HepG2 (cell line): ENCODE results near the gene ZNF772.

Source experiments
- EEA1 ChIP-seq: sonication (generic); formaldehyde crosslinking; IDR thresholded peaks from 2 replicates; pipeline ENCODE4 v1.5.1; 2020; ENCODE audit warnings: mild to moderate bottlenecking, missing genetic modification reagents, borderline replicate concordance
- ESRRA ChIP-seq: sonication (generic); formaldehyde crosslinking; IDR thresholded peaks from 2 replicates; pipeline ENCODE4 v1.5.1; 2020; ENCODE audit warnings: mild to moderate bottlenecking, low read depth, missing genetic modification reagents
- FOXM1 ChIP-seq: sonication (generic); formaldehyde crosslinking; IDR thresholded peaks from 2 replicates; pipeline ENCODE4 v1.5.0; 2020; ENCODE audit warnings: missing genetic modification reagents
- POLR2A ChIP-seq, 2 experiments: IDR thresholded peaks; 2 replicates each; pipeline ENCODE4 v1.6.1; 2011; ENCODE audit warnings: low read depth in 2 of 2, low read length in 2 of 2, mild to moderate bottlenecking in 1 of 2, moderate library complexity in 1 of 2; ENCODE audit not compliant: insufficient read depth in 1 of 2
- TCF7L2 ChIP-seq: IDR thresholded peaks from 2 replicates; pipeline ENCODE4 v1.6.1; 2011; ENCODE audit warnings: mild to moderate bottlenecking, low read depth, low read length, moderate library complexity
- TF ChIP-seq, protein P1 (sequence below): sonication (generic); formaldehyde crosslinking; IDR thresholded peaks from 2 replicates; pipeline ENCODE4 v1.5.0; 2020; ENCODE audit warnings: mild to moderate bottlenecking, missing genetic modification reagents, moderate library complexity
- TF ChIP-seq, protein P2 (sequence below): sonication (generic); formaldehyde crosslinking; IDR thresholded peaks from 2 replicates; pipeline ENCODE4 v1.8.1; 2023; ENCODE audit warnings: mild to moderate bottlenecking, inconsistent platforms, moderate library complexity, missing genetic modification reagents, borderline replicate concordance
- TF ChIP-seq, protein P3 (sequence below): IDR thresholded peaks from 2 replicates; pipeline ENCODE4 v1.6.1; 2012; ENCODE audit warnings: inconsistent platforms
- TF ChIP-seq, protein P4 (sequence below): sonication (generic); formaldehyde crosslinking; IDR thresholded peaks from 2 replicates; pipeline ENCODE4 v1.8.1; 2023; ENCODE audit warnings: mild to moderate bottlenecking, missing genetic modification reagents, borderline replicate concordance
- TF ChIP-seq, protein P5 (sequence below), 2 experiments: IDR thresholded peaks; 2 replicates each; pipeline ENCODE4 v1.6.1; 2011 to 2012; ENCODE audit warnings: low read length in 2 of 2, borderline replicate concordance in 1 of 2, low read depth in 1 of 2, mild to moderate bottlenecking in 1 of 2, moderate library complexity in 1 of 2
- TF ChIP-seq, protein P6 (sequence below): sonication (generic); formaldehyde crosslinking; IDR thresholded peaks from 2 replicates; pipeline ENCODE4 v1.4.0; 2020; ENCODE audit warnings: mild to moderate bottlenecking, missing genetic modification reagents

DNA sequence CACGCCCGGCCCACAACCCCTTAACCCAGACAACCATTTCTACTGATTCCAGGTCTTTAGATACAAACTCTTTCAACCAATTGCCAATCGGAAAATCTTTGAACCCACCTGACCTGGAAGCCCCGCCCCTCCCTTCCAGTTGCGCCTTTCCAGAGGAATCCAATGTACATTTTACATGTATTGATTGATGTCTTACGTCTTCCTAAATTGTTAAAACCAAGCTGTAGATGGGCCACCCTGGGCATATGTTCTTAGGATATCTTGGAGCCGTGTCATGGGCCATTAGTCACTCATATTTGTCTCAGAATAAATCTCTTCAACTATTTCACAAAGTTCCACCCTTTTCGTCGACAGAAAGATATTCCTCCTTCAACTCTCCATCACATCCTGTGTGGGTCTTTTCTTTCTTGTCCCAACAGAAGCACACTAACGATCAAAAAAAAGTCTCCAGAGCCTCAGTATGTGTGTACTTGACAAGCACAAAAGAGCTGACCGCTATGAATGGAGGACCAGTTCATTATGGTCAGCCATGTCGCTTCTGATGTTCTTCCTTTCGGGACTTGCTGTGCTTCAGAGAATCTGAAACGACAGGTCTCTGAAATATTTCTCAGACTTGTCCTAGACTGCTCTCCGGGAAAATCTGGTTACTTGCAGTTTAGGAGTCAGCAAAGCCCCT is 42.8 kb downstream of the ZNF772 start:
- TF ChIP-seq, protein P1, sequence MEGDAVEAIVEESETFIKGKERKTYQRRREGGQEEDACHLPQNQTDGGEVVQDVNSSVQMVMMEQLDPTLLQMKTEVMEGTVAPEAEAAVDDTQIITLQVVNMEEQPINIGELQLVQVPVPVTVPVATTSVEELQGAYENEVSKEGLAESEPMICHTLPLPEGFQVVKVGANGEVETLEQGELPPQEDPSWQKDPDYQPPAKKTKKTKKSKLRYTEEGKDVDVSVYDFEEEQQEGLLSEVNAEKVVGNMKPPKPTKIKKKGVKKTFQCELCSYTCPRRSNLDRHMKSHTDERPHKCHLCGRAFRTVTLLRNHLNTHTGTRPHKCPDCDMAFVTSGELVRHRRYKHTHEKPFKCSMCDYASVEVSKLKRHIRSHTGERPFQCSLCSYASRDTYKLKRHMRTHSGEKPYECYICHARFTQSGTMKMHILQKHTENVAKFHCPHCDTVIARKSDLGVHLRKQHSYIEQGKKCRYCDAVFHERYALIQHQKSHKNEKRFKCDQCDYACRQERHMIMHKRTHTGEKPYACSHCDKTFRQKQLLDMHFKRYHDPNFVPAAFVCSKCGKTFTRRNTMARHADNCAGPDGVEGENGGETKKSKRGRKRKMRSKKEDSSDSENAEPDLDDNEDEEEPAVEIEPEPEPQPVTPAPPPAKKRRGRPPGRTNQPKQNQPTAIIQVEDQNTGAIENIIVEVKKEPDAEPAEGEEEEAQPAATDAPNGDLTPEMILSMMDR (CRISPR knock-in tag), result no peak
- no peak for TF ChIP-seq ESRRA (CRISPR knock-in tag)
- TF ChIP-seq POLR2A (IDR thresholded peaks at IDR 0.05; ENCODE audit: insufficient read depth in 1 of 2, low read depth in 2 of 2, low read length in 2 of 2), result no peak
- TF ChIP-seq, protein P2, sequence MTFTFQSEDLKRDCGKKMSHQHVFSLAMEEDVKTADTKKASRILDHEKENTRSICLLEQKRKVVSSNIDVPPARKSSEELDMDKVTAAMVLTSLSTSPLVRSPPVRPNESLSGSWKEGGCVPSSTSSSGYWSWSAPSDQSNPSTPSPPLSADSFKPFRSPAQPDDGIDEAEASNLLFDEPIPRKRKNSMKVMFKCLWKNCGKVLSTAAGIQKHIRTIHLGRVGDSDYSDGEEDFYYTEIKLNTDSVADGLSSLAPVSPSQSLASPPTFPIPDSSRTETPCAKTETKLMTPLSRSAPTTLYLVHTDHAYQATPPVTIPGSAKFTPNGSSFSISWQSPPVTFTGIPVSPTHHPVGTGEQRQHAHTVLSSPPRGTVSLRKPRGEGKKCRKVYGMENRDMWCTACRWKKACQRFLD (CRISPR knock-in tag), result no peak
- no peak for TF ChIP-seq TCF7L2
- TF ChIP-seq, protein P3, sequence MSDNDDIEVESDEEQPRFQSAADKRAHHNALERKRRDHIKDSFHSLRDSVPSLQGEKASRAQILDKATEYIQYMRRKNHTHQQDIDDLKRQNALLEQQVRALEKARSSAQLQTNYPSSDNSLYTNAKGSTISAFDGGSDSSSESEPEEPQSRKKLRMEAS, result no peak
- TF ChIP-seq, protein P4, sequence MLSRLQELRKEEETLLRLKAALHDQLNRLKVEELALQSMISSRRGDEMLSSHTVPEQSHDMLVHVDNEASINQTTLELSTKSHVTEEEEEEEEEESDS (CRISPR knock-in tag), result no peak
- no peak for TF ChIP-seq FOXM1 (CRISPR knock-in tag)
- TF ChIP-seq, protein P5, sequence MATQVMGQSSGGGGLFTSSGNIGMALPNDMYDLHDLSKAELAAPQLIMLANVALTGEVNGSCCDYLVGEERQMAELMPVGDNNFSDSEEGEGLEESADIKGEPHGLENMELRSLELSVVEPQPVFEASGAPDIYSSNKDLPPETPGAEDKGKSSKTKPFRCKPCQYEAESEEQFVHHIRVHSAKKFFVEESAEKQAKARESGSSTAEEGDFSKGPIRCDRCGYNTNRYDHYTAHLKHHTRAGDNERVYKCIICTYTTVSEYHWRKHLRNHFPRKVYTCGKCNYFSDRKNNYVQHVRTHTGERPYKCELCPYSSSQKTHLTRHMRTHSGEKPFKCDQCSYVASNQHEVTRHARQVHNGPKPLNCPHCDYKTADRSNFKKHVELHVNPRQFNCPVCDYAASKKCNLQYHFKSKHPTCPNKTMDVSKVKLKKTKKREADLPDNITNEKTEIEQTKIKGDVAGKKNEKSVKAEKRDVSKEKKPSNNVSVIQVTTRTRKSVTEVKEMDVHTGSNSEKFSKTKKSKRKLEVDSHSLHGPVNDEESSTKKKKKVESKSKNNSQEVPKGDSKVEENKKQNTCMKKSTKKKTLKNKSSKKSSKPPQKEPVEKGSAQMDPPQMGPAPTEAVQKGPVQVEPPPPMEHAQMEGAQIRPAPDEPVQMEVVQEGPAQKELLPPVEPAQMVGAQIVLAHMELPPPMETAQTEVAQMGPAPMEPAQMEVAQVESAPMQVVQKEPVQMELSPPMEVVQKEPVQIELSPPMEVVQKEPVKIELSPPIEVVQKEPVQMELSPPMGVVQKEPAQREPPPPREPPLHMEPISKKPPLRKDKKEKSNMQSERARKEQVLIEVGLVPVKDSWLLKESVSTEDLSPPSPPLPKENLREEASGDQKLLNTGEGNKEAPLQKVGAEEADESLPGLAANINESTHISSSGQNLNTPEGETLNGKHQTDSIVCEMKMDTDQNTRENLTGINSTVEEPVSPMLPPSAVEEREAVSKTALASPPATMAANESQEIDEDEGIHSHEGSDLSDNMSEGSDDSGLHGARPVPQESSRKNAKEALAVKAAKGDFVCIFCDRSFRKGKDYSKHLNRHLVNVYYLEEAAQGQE (IDR thresholded peaks at IDR 0.05; ENCODE audit: borderline replicate concordance in 1 of 2, low read depth in 1 of 2, low read length in 2 of 2), result no peak
- TF ChIP-seq EEA1 (CRISPR knock-in tag), result no peak
- TF ChIP-seq, protein P6, sequence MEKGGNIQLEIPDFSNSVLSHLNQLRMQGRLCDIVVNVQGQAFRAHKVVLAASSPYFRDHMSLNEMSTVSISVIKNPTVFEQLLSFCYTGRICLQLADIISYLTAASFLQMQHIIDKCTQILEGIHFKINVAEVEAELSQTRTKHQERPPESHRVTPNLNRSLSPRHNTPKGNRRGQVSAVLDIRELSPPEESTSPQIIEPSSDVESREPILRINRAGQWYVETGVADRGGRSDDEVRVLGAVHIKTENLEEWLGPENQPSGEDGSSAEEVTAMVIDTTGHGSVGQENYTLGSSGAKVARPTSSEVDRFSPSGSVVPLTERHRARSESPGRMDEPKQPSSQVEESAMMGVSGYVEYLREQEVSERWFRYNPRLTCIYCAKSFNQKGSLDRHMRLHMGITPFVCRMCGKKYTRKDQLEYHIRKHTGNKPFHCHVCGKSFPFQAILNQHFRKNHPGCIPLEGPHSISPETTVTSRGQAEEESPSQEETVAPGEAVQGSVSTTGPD (CRISPR knock-in tag), result no peak
